HUES64 (cell line): ENCODE measurements around the gene EBP.

Experiments used
- H3K27ac ChIP-seq: 2 replicates; pipeline ENCODE4 v1.7.0; 2013; ENCODE audit warnings: low read depth, low read length, inconsistent platforms
- H3K27me3 ChIP-seq: 2 replicates; pipeline ENCODE4 v1.6.1; 2013; ENCODE audit warnings: mild to moderate bottlenecking, low read length; ENCODE audit not compliant: insufficient read depth
- H3K36me3 ChIP-seq: 2 replicates; pipeline ENCODE4 v1.6.1; 2013; ENCODE audit warnings: mild to moderate bottlenecking, low read length; ENCODE audit not compliant: insufficient read depth
- H3K4me1 ChIP-seq: 2 replicates; pipeline ENCODE4 v1.6.1; 2013; ENCODE audit warnings: mild to moderate bottlenecking, low read length, moderate library complexity; ENCODE audit not compliant: insufficient read depth
- H3K4me3 ChIP-seq: 2 replicates; pipeline ENCODE4 v1.5.1; 2013; ENCODE audit warnings: mild to moderate bottlenecking, low read length, moderate library complexity
- H3K9ac ChIP-seq: 2 replicates; pipeline ENCODE4 v1.6.1; 2013; ENCODE audit warnings: mild to moderate bottlenecking, low read depth, low read length
- H3K9me3 ChIP-seq: 2 replicates; pipeline ENCODE4 v1.6.1; 2013; ENCODE audit warnings: low read depth, low read length; ENCODE audit not compliant: insufficient read depth
- WGBS: fragments of 150-250, 120-280 bp; methylation state at CpG from one replicate; pipeline ENCODE4 v1.1.7; 2013; ENCODE audit warnings: missing lambda C conversion rate; 5-methylcytosine and 5-hydroxymethylcytosine counted together

Gene EBP

DNA sequence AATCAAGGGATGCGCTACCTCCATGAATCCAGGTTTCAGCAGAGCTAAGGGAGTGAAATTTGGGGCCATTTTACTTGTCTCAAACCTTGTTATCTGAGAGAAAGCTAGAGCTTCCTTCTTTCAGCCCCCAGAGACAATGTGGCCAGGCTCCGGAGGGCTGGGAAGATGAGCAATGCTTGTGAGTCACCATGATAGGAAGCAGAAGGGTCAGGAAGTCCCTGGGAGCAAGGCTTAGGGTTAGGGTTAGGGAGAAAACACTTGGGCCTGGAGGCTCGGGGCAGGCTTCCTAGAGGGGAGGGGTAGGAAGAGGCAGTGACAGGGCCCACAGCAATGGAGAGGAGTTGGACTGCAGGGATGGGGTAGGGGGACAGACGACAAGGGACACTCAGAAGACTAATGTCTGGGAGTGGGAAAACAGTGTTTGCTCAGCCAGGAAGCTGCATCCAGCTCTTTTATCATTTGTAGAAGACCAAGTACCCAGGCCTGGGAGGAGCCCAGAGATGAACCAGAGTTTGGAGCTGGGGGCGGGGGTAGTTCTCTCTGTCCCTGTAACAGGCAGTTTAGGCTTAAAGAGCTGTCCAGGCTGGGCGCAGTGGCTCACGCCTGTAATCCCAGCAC lies 29.2 kb upstream of the EBP start:
- H3K27me3 ChIP-seq = no peaks in the 10 kb centered on the region
- H3K9ac ChIP-seq = no peak overlapping the region
- H3K4me3 ChIP-seq = no peak overlapping the region
- WGBS = 74% methylated on average over 6 of the region's 7 CpGs
- H3K4me1 ChIP-seq = no peaks in the 10 kb centered on the region
- no peaks in the 10 kb centered on the region; the same call in 1 of the 2 replicates for H3K36me3 ChIP-seq
- no peak overlapping the region for H3K27ac ChIP-seq
- H3K9me3 ChIP-seq = no peaks in the 10 kb centered on the region

DNA sequence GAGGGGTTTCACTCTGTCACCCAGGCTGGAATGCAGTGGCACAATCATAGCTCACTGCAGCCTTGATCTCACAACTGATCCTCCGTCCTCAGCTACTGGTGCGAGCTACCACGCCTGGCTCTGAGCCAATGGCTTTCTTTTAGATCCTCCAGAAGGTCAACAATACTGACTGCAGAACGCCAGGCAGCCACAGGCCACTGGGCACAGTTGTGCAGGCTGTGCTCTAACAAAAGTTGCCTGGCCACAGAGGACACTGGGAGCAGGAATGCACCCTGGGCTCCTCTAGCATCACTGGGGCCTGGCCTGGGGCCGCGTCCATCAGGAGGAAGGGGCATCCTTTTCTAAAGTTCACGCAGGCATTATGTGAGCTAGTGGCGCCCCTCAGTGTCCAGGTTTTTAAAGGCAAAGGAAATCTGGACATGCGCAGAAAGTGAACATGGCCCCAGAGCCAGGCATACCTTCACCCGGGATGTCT lies 27.7 kb upstream of the EBP start:
- no peaks in the 10 kb centered on the region for H3K9me3 ChIP-seq
- H3K27me3 ChIP-seq = no peaks in the 10 kb centered on the region
- H3K36me3 ChIP-seq = no peaks in the 10 kb centered on the region
- no peak overlapping the region for H3K9ac ChIP-seq
- H3K27ac ChIP-seq = no peak overlapping the region
- no peak overlapping the region for H3K4me3 ChIP-seq
- WGBS = 55% methylated on average over 10 of the region's 10 CpGs
- no peaks in the 10 kb centered on the region for H3K4me1 ChIP-seq

DNA sequence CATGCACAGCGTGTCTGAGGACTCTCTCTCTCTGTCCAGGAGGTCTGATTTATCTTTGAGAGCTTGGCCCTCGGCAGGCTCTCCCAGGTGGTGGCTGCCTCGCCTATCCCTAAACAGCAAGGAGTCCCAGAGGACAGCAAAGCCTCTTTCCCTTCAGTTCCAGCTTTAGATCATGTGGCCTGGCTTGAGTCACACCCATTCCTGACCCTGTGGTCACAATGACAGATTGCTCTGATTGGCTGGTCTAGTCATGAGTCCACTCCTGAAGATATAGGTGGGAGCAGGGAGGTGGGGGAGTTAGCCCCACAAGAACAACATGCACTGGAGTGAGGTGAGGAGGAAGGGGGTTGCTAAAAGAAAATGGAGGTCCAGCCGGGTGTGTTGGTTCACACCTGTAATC lies 24.9 kb upstream of the EBP start:
- H3K9ac ChIP-seq = no peak overlapping the region
- no peaks in the 10 kb centered on the region for H3K4me1 ChIP-seq
- no peaks in the 10 kb centered on the region for H3K27me3 ChIP-seq
- no peak overlapping the region for H3K4me3 ChIP-seq
- H3K36me3 ChIP-seq = no peaks in the 10 kb centered on the region
- WGBS = 80% methylated on average over 4 of the region's 4 CpGs
- no peaks in the 10 kb centered on the region for H3K9me3 ChIP-seq
- no peak overlapping the region for H3K27ac ChIP-seq

DNA sequence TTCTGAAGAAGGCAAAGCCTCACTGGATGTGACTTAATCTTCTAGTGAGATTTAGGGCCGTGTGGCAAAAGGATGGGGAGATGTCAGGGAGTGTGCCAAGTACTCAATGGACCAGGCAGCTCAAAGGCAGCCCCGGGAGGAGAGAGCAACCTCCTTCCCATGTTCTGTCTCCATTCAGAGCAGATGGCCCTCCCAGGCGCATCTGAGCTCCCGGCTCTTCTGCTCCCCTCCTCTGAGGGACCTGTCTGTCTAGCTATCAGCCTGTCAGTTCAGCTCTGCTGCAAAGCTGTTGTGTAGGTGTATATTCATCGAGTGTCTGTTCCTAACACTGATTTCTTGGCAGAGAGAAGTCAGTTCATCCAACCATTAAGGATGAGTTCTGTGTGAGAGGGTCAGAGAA lies 23.7 kb upstream of the EBP start:
- H3K27me3 ChIP-seq = no peaks in the 10 kb centered on the region
- WGBS = 84% methylated on average over 5 of the region's 5 CpGs

DNA sequence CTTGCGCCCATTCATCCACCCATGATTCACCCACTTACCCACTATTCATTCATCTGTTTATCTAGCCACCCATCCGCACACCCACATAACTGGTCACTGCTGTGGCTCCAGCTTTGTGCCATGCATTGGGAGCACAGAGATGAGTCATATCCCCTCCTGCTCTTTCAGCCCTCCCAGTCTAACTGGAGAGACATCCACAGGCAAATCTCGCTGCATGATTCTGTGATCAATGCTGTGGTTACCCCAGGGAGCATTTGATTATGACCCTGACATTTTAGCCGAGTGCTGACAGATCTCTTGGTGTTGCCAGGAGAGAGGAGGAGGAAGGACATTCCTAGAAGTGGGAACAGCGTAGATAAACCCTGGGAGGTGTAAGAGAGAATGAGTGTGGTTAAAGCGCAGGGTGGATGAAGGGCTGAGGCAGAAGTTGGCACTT lies 23.2 kb upstream of the EBP start:
- Histone ChIP-seq H3K27ac (no peak overlapping the region), H3K36me3 (no peaks in the 10 kb centered on the region), H3K27me3 (no peaks in the 10 kb centered on the region), H3K9ac (no peak overlapping the region), H3K4me1 (no peaks in the 10 kb centered on the region), H3K4me3 (no peak overlapping the region), H3K9me3 (no peaks in the 10 kb centered on the region)
- 64% methylated on average over 6 of the region's 6 CpGs for WGBS

More for the DNA sequence above, 23.7 kb upstream of the EBP start:
- Histone ChIP-seq H3K4me3 (no peak overlapping the region), H3K9me3 (no peaks in the 10 kb centered on the region), H3K36me3 (no peaks in the 10 kb centered on the region), H3K27ac (no peak overlapping the region), H3K4me1 (no peaks in the 10 kb centered on the region), H3K9ac (no peak overlapping the region)

DNA sequence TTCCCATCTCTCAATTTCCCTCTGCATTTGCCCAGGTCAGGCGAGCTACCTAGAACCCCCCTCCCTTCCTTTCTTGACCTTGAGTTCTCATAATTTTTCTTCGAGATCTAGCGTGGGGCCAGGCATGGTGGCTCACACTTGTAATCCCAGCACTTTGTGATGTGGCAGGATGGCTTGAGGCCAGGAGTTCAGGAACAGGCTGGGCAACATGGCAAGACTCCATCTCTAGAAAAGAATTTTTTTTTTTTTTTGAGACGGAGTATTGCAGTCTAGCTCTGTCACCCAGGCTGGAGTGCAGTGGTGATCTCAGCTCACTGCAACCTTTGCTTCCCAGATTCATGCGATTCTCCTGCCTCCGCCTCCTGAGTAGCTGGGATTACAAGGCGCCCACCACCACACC lies 17.3 kb upstream of the EBP start:
- no peaks in the 10 kb centered on the region for H3K36me3 ChIP-seq
- no peaks in the 10 kb centered on the region for H3K27me3 ChIP-seq
- no peak overlapping the region for H3K27ac ChIP-seq
- H3K9ac ChIP-seq = no peak overlapping the region
- H3K4me3 ChIP-seq = no peak overlapping the region
- no peaks in the 10 kb centered on the region for H3K9me3 ChIP-seq
- no peaks in the 10 kb centered on the region for H3K4me1 ChIP-seq
- whole genome bisulfite sequencing = 86% methylated on average over 6 of the region's 7 CpGs

DNA sequence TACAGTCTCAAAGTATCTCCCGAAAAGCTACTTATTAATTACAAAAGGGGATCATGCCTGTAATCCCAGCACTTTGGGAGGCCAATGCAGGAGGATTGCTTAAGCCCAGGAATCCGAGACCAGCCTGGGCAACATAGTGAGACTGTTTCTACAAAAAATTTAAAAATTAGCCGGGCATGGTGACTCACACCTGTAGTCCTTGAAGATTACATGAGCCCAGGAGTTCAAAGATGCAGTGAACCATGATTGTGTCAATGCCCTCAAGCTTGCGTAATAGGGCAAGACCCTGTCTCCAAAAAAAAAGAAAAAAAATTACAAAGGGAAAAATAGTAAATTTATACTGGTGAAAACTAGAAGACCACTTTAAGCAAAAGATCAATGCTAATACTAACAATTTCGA lies 16.1 kb upstream of the EBP start:
- Histone ChIP-seq H3K27me3 (no peaks in the 10 kb centered on the region), H3K27ac (no peak overlapping the region), H3K4me1 (no peaks in the 10 kb centered on the region), H3K36me3 (no peaks in the 10 kb centered on the region), H3K9me3 (no peaks in the 10 kb centered on the region), H3K9ac (no peak overlapping the region), H3K4me3 (no peak overlapping the region)
- 90% methylated on average over 4 of the region's 5 CpGs for WGBS

DNA sequence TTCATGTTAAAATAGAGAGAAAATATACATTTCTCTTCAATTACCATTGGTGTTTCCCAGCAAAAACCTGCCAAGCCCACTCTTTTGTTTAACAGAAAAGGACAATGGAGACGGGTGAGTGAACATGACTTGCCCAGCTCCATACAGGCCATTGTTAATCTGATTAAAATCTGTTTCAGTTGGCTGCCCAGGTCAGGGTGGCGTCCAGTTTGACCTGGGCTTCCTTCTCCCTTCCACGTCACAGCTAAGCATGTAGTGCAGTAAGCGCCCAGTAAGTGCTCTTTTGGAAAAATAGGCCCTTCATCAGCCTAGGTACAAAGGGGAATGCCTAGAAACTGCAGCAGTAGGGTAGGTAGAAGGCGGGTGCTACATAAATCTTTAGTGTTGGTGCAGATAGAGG lies 14.4 kb upstream of the EBP start:
- H3K9ac ChIP-seq = no peak overlapping the region
- no peaks in the 10 kb centered on the region for H3K27me3 ChIP-seq
- H3K4me3 ChIP-seq = no peak overlapping the region
- 90% methylated on average over 5 of the region's 5 CpGs for WGBS
- H3K27ac ChIP-seq = no peak overlapping the region
- H3K36me3 ChIP-seq = 0 out of 2 replicates have a peak, but pooled peaks cover 2% of the 10 kb centered on the region
- no peaks in the 10 kb centered on the region for H3K4me1 ChIP-seq
- no peaks in the 10 kb centered on the region for H3K9me3 ChIP-seq

DNA sequence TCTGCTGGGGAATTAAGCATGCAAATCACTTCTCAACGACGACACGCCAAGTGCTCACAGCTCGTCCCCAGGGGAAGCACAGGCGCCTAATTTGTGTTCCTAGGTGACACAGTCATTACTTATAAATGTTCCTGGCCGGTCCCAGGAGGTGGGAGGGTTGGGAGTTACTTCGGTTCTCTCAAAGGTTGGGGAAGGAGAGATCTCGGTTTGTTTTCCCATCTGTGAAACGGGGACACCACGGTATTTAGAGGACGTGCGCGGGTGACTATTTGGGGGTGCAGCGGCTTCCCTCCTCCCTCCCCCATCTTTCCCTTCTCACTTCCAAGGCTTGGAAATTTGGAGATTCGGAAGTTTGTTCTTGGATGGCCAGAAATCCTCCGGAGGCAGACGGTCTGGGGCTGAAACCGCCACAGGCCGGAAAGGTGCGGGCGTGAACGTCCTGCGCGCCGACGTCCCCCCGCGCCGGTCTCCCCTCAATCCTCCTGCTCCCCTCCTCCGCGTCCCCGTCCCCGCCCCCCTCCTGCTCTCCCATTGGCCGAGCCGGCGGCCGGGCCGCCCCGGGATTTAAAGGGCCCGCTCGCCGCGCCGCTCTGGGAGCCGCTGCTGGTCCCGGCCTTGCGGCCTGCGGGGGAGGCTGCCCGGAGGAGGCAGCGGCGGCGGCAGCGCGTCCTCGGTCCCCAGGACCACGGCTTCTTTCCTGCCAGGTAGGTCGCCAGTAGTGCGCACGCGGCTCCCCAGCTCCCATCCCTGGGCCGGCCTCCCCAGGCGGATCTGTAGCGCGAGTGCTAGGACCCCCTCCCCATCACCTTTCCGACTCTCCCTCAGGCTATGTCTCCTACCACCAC lies 13.0 kb upstream of the EBP start, which contains the start of gene PORCN:
Gene PORCN (plus strand): TSS at position 593 of the 845 bp plus-strand sequence. CDS start 829 bp downstream, outside the sequence.
- Histone ChIP-seq H3K4me3 (peak within 1 kb of the TSS; percentile 95), H3K9ac (peak within 1 kb of the TSS; percentile 84), H3K9me3 (no peaks in the 10 kb centered on the region), H3K4me1 (no peaks in the 10 kb centered on the region), H3K27me3 (no peaks in the 10 kb centered on the region), H3K36me3 (0 out of 2 replicates have a peak, but pooled peaks cover 2% of the 10 kb centered on the region), H3K27ac (no peak within 1 kb of the TSS; the same call in 1 of the 2 replicates)
- WGBS = under 1% methylated on average over 52 of the region's 65 CpGs

DNA sequence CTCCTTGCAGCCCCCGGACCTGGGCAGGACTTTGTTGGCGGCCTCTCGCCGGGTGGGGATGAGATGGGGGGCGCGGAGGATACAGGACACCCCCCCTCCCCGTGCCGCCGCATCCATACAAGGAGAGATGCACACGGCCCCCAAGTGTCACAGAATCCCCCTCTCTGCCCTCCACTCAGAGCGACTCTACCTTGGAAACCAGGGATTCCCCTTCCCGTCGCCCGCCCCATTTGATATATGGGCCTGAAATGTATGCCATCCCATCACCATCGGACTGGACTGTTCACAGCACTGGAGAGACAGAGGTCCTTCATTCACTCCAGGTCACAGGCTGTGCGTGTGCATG lies 12.4 kb upstream of the EBP start:
- Histone ChIP-seq H3K9me3 (no peaks in the 10 kb centered on the region), H3K36me3 (0 out of 2 replicates have a peak, but pooled peaks cover 2% of the 10 kb centered on the region), H3K27ac (no peak overlapping the region), H3K27me3 (no peaks in the 10 kb centered on the region), H3K9ac (peak overlapping the region; percentile 67), H3K4me3 (peak overlapping the region; percentile 95), H3K4me1 (no peaks in the 10 kb centered on the region)
- WGBS = 7% methylated on average over 7 of the region's 16 CpGs

DNA sequence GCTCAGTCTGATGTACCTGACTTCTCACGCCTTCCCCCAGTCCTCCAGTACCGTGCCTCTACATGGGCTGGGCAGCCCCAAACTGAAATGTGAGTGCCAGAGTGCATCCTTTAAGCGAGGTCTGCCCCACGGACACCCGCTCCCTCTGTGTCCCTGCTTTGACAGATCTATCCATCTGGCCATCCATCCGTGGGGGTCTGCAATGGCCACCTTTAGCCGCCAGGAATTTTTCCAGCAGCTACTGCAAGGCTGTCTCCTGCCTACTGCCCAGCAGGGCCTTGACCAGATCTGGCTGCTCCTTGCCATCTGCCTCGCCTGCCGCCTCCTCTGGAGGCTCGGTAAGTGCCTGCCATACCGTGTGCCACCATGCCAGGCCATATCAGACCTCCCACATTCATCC lies 12.0 kb upstream of the EBP start:
- Histone ChIP-seq H3K27ac (no peak overlapping the region), H3K36me3 (0 out of 2 replicates have a peak, but pooled peaks cover 2% of the 10 kb centered on the region), H3K4me1 (no peaks in the 10 kb centered on the region), H3K9ac (no peak overlapping the region), H3K9me3 (no peaks in the 10 kb centered on the region), H3K4me3 (peak overlapping the region; percentile 95), H3K27me3 (no peaks in the 10 kb centered on the region)
- WGBS = 69% methylated on average over 11 of the region's 11 CpGs
